ENCODE measurements around the gene RFC2.

GRCh38 chr7:74269757-74270277, 15.6 kb upstream of the RFC2 start:
- TF ChIP-seq CTCF (IDR thresholded peaks at IDR 0.05) (no peak), POLR2A (IDR thresholded peaks at IDR 0.05) (no peak)
